MM.1S (cell line): ENCODE data around the gene PGA5.

Experiments used
- EZH2 ChIP-seq: fragments of 300-600 bp; sonication (generic); optimal IDR thresholded peaks from 2 replicates; pipeline ENCODE3; 2017; ENCODE audit warnings: low read depth, mild to moderate bottlenecking, antibody characterized with exemption, low read length, mixed read lengths
- EZH2phosphoT487 ChIP-seq: fragments of 300-600 bp; sonication (generic); IDR thresholded peaks from 2 replicates; pipeline ENCODE4 v1.6.1; 2018; ENCODE audit warnings: antibody characterized with exemption, low read length
- TF ChIP-seq, protein P1 (sequence below): fragments of 300-600 bp; sonication (generic); IDR thresholded peaks from 2 replicates; pipeline ENCODE4 v1.5.1; 2016; ENCODE audit warnings: antibody characterized with exemption, low read length, mixed read lengths

DNA sequence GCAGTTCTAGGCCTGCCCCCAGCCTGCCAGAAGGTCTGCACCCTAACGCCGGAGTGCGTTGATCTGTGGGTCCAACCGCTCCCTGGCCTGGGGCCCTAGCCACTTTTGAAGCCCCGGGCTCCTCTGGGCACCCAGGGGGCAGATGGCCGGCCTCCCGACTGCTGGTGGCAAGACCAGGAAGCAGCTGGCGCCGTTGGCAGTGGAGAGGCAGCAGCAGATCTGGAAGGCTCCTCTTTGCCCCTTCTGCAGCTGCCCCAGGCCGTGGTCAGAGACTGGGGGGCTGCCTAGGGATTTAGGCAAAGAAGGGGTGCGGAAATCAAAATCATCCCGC lies 54.6 kb downstream of the PGA5 start:
- TF ChIP-seq, protein P1, sequence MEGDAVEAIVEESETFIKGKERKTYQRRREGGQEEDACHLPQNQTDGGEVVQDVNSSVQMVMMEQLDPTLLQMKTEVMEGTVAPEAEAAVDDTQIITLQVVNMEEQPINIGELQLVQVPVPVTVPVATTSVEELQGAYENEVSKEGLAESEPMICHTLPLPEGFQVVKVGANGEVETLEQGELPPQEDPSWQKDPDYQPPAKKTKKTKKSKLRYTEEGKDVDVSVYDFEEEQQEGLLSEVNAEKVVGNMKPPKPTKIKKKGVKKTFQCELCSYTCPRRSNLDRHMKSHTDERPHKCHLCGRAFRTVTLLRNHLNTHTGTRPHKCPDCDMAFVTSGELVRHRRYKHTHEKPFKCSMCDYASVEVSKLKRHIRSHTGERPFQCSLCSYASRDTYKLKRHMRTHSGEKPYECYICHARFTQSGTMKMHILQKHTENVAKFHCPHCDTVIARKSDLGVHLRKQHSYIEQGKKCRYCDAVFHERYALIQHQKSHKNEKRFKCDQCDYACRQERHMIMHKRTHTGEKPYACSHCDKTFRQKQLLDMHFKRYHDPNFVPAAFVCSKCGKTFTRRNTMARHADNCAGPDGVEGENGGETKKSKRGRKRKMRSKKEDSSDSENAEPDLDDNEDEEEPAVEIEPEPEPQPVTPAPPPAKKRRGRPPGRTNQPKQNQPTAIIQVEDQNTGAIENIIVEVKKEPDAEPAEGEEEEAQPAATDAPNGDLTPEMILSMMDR = no peak
- TF ChIP-seq EZH2 = no peak
- TF ChIP-seq EZH2phosphoT487 = no peak
